ENCODE data around the gene LRP1.

DNA sequence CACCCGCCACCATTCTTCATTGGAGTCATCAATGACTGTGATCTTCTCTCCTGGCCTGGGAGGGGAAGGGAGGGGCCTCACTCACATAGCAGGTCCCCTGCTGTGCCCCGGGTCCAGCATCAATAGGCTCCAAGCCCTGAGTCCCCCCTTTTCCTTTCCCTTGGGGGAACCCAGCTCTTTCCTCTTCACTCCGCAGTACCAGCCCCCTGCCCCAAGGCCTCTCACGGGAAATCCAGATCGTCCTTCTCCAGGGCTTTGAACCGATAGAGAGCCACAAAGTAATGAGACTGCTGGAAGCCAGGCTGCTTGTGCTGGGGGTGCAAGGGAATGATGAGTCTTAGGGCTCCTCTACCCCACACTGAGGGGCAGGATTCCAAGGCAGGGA lies 116.0 kb downstream of the LRP1 start:
- TF ChIP-seq EP300 (IDR thresholded peaks at IDR 0.05): no peak
- no peak for TF ChIP-seq POLR2A (IDR thresholded peaks at IDR 0.05)
- TF ChIP-seq, protein P1, sequence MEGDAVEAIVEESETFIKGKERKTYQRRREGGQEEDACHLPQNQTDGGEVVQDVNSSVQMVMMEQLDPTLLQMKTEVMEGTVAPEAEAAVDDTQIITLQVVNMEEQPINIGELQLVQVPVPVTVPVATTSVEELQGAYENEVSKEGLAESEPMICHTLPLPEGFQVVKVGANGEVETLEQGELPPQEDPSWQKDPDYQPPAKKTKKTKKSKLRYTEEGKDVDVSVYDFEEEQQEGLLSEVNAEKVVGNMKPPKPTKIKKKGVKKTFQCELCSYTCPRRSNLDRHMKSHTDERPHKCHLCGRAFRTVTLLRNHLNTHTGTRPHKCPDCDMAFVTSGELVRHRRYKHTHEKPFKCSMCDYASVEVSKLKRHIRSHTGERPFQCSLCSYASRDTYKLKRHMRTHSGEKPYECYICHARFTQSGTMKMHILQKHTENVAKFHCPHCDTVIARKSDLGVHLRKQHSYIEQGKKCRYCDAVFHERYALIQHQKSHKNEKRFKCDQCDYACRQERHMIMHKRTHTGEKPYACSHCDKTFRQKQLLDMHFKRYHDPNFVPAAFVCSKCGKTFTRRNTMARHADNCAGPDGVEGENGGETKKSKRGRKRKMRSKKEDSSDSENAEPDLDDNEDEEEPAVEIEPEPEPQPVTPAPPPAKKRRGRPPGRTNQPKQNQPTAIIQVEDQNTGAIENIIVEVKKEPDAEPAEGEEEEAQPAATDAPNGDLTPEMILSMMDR (IDR thresholded peaks at IDR 0.05): no peak
- no peak for TF ChIP-seq POLR2AphosphoS5 (IDR thresholded peaks at IDR 0.05)

Measured in gastroesophageal sphincter (tissue), 3 donors.